SU-DHL-6 (cell line): ENCODE results near the gene DCLK3.

Source experiments
- H2AFZ ChIP-seq: fragments of 200-600 bp; sonication (generic); 2 replicates; pipeline ENCODE4 v1.6.1; 2014; ENCODE audit warnings: low read depth, mild to moderate bottlenecking, moderate library complexity, mixed read lengths, antibody characterized with exemption, low read length; ENCODE audit not compliant: severe bottlenecking
- H3F3A ChIP-seq: fragments of 200-600 bp; shearing (Covaris generic); 2 replicates; pipeline ENCODE4 v1.6.0; 2016; ENCODE audit warnings: antibody characterized with exemption, mild to moderate bottlenecking; ENCODE audit not compliant: insufficient read depth
- H3K27ac ChIP-seq: fragments of 200-600 bp; sonication (generic); 2 replicates; pipeline ENCODE4 v1.5.1; 2016; ENCODE audit warnings: low read depth, mild to moderate bottlenecking, low read length, moderate library complexity, mixed read lengths
- H3K27me3 ChIP-seq: fragments of 200-600 bp; sonication (generic), shearing (Covaris generic); 2 replicates; pipeline ENCODE4 v1.6.0; 2014; ENCODE audit warnings: mild to moderate bottlenecking, low read length
- H3K36me3 ChIP-seq: fragments of 200-600 bp; sonication (generic); 2 replicates; pipeline ENCODE4 v1.6.1; 2014; ENCODE audit warnings: mild to moderate bottlenecking, low read length, mixed read lengths
- H3K4me2 ChIP-seq: fragments of 300-600, 200-600 bp; shearing (Covaris generic), sonication (generic); 2 replicates; pipeline ENCODE4 v1.6.0; 2014; ENCODE audit warnings: low read length, low read depth, mild to moderate bottlenecking; ENCODE audit not compliant: poor library complexity, severe bottlenecking
- H3K4me3 ChIP-seq: fragments of 200-600 bp; sonication (generic); 2 replicates; pipeline ENCODE4 v1.5.1; 2014; ENCODE audit warnings: antibody characterized with exemption, low read length, mild to moderate bottlenecking, mixed read lengths; ENCODE audit not compliant: insufficient read depth, poor library complexity, severe bottlenecking
- H3K79me2 ChIP-seq: fragments of 200-600 bp; sonication (generic); 2 replicates; pipeline ENCODE4 v1.6.1; 2014; ENCODE audit warnings: mild to moderate bottlenecking, low read length, moderate library complexity; ENCODE audit not compliant: insufficient read depth
- H3K9ac ChIP-seq: fragments of 200-600 bp; sonication (generic); 2 replicates; pipeline ENCODE4 v1.7.0; 2014; ENCODE audit warnings: mild to moderate bottlenecking, low read length
- H3K9me2 ChIP-seq: fragments of 200-600 bp; sonication (generic); replicated peaks from 2 replicates; pipeline ENCODE4 v1.6.1; 2014; ENCODE audit warnings: low read length; ENCODE audit not compliant: insufficient read depth
- H3K9me3 ChIP-seq: fragments of 200-600 bp; sonication (generic); 2 replicates; pipeline ENCODE4 v1.6.1; 2014; ENCODE audit warnings: low read length, mixed read lengths; ENCODE audit not compliant: insufficient read depth
- H4K20me1 ChIP-seq: fragments of 200-600 bp; sonication (generic); 2 replicates; pipeline ENCODE4 v1.6.1; 2014; ENCODE audit warnings: low read depth, mild to moderate bottlenecking, antibody characterized with exemption, low read length, moderate library complexity, mixed read lengths
- EZH2phosphoT487 ChIP-seq: fragments of 200-600 bp; sonication (generic), shearing (Covaris generic); conservative IDR thresholded peaks from 2 replicates; pipeline ENCODE4 v1.6.1; 2018; ENCODE audit warnings: mild to moderate bottlenecking, antibody characterized with exemption, low read length, moderate library complexity, mixed read lengths
- TF ChIP-seq, protein P1 (sequence below): fragments of 200-600 bp; sonication (generic); IDR thresholded peaks from one replicate; pipeline ENCODE4 v1.5.1; 2017; ENCODE audit warnings: antibody characterized with exemption, mild to moderate bottlenecking, low read length, moderate library complexity; ENCODE audit not compliant: insufficient read depth, poor library complexity, severe bottlenecking

DCLK3 gene

DNA sequence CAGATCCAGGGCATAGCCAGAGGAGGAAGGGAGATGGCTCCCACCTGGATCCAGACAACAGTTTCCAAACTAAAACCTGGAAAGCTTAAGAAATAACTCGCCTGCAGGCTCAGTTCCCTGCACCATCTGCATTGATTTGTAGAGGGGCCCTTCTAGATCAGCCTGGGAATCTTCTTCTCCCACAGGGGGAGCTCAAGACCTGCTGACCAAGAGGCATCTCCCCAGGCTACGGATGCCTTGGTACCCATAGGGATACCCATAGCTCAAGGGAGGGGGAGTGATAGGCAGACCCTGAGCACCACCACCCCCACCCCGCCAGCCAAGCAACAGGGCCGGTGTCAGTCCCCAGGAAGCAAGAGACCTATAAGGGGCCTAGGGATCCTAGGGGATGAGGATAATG is 28.0 kb upstream of the DCLK3 start:
- Histone ChIP-seq H3F3A (no peaks in the 10 kb centered on the region), H3K79me2 (no peaks in the 10 kb centered on the region), H3K9me3 (no peaks in the 10 kb centered on the region), H3K9ac (no peak overlapping the region), H3K27ac (no peak overlapping the region), H3K27me3 (0 out of 2 replicates have a peak, but pooled peaks cover 3% of the 10 kb centered on the region), H3K4me3 (no peak overlapping the region), H3K4me2 (no peak overlapping the region), H3K36me3 (no peaks in the 10 kb centered on the region), H2AFZ (no peak overlapping the region), H4K20me1 (no peaks in the 10 kb centered on the region), H3K9me2 (no peaks in the 10 kb centered on the region)
- TF ChIP-seq EZH2phosphoT487, result no peak
- TF ChIP-seq, protein P1, sequence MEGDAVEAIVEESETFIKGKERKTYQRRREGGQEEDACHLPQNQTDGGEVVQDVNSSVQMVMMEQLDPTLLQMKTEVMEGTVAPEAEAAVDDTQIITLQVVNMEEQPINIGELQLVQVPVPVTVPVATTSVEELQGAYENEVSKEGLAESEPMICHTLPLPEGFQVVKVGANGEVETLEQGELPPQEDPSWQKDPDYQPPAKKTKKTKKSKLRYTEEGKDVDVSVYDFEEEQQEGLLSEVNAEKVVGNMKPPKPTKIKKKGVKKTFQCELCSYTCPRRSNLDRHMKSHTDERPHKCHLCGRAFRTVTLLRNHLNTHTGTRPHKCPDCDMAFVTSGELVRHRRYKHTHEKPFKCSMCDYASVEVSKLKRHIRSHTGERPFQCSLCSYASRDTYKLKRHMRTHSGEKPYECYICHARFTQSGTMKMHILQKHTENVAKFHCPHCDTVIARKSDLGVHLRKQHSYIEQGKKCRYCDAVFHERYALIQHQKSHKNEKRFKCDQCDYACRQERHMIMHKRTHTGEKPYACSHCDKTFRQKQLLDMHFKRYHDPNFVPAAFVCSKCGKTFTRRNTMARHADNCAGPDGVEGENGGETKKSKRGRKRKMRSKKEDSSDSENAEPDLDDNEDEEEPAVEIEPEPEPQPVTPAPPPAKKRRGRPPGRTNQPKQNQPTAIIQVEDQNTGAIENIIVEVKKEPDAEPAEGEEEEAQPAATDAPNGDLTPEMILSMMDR, result peak; percentile 28

GRCh38 chr3:36790765-36791164 is 26.4 kb upstream of the DCLK3 start:
- Histone ChIP-seq H3K79me2 (no peaks in the 10 kb centered on the region), H3K9ac (no peak overlapping the region), H4K20me1 (no peaks in the 10 kb centered on the region)

DNA sequence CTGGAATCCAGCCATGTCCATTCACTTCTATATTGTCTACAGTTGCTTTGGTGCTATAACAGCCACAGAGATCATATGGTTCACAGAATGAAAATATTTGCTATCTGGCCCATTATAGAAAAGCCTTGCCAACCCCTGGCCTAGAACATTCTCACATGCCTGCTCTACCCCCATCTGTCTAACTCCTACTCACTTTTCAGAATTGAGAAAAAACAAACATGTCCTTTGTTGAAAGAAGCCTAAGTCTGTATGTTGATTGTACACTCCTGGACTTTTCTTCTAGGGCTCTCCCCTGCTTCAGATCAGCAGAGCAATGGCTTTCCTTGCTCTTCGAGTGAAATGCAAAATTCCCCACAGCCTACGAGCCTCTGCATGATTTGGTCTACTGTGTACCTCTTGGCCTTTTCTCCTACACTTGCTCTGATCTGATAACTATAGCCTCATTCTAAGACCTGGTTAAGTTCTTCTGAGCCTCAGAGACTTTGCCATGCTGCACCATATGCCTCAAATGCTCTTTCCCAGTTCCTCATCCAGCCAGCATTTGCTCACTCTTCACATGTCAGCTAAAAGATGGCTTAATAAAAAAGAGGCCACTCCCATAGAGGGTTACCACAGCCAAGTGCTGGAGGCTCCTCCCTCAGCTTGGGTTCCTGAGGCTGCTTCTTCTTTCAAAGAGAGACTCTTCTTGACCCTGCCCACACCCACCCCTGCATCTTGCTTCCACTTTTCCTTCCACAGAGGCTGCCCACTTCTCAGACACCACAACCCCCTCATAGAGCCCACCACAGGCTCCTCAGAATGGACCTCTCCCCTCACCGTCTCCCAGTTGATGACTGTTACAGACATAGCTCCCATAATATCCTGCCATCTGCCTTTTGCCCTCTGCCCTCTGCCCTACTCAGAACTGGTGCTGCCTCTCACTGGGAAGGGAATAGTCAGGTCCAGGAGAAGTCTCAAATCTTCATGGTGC is 22.9 kb upstream of the DCLK3 start:
- Histone ChIP-seq H3K27me3 (no peaks in the 10 kb centered on the region), H3K9me3 (no peaks in the 10 kb centered on the region), H3K4me3 (no peak overlapping the region), H3F3A (no peaks in the 10 kb centered on the region), H3K9me2 (no peaks in the 10 kb centered on the region), H3K4me2 (no peak overlapping the region), H3K79me2 (no peaks in the 10 kb centered on the region), H3K36me3 (no peaks in the 10 kb centered on the region), H3K27ac (no peak overlapping the region), H3K9ac (no peak overlapping the region), H2AFZ (no peak overlapping the region), H4K20me1 (no peaks in the 10 kb centered on the region)
- TF ChIP-seq, protein P1, result no peak
- TF ChIP-seq EZH2phosphoT487, result no peak

More at GRCh38 chr3:36790765-36791164, 26.4 kb upstream of the DCLK3 start:
- no peaks in the 10 kb centered on the region for H3K9me2 ChIP-seq
- no peak overlapping the region for H2AFZ ChIP-seq
- H3F3A ChIP-seq, result no peaks in the 10 kb centered on the region
- H3K4me3 ChIP-seq, result no peak overlapping the region
- H3K4me2 ChIP-seq, result no peak overlapping the region
- H3K36me3 ChIP-seq, result no peaks in the 10 kb centered on the region
- H3K27me3 ChIP-seq, result no peaks in the 10 kb centered on the region
- TF ChIP-seq EZH2phosphoT487, result no peak
- TF ChIP-seq, protein P1, result no peak
- H3K9me3 ChIP-seq, result no peaks in the 10 kb centered on the region
- no peak overlapping the region for H3K27ac ChIP-seq
